Measurements from ENCODE around the gene MRPS5.
"Not testable (repeated sequence)": the region's sequence is repeated elsewhere in the genome, so short reads cannot be mapped to it uniquely, and the experiment has no call there.

MRPS5 gene

DNA sequence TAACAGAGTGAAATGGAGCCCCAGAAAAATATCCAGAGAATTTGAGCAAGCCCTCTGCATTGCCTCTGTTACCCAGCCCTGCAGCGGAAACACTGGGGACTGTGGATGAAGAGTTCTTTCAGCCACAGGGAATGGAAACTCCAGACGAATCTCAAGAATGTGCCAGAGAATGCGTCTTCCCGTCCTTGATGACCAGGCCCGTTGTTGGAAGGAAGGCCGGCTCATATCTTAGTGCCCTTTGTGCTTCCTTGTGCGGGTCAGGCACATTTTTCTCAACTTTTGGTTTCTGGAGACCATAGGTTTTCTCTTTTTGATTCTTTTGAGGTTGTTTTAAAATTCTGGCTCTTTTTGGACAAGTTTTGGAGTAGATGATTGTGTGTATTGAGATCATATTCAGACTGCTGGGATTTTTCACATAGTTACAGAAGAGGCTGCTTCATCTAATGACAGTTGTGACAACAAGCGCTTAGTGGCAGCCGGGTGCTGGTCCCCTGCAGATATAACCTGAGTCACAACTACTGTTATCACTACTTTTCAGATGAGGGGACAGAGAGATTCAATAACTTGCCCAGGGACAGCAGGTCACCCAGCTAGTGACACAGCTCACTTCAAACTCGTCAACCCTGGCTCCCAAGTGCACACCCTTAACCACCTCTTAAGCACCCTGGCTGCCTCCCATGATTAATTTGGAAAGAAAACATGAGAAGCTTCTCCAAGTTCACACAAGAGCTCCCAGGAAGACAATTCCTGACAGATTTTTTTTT is 80.4 kb downstream of the MRPS5 start:
- H3K4me1 ChIP-seq (ENCODE audit: insufficient read depth, low read length): peaks cover 5% of the 10 kb centered on the region; the same call in 1 of the 2 replicates
- no peak overlapping the region for H3K9ac ChIP-seq (ENCODE audit: low read depth, low read length)
- H3K36me3 ChIP-seq (ENCODE audit: insufficient read depth, low read length): no peaks in the 10 kb centered on the region
- no peaks in the 10 kb centered on the region for H3K9me3 ChIP-seq (ENCODE audit: control insufficient read depth, insufficient read depth, low read length)

DNA sequence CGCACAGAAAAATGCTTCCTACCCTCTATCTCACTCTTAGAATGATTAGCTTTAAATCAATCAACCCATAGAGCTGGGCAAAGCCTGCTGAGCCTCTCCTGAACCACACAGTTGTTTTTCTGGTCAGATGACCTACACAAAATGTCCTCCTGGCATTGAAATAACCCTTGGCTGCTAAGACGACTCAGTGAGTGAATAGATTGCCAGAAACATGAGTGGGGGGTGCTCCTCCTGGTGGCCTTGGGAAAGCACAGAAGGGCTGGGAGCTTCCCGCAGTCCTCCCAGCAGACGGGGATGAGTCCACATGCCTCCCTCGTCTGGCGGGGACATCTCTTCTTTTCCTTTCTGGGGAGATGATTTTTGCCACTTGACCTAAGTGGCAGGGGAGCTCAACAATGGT is 81.2 kb downstream of the MRPS5 start:
- Histone ChIP-seq H3K4me1 (ENCODE audit: insufficient read depth, low read length) (peaks cover 5% of the 10 kb centered on the region; the same call in 1 of the 2 replicates), H3K9me3 (ENCODE audit: control insufficient read depth, insufficient read depth, low read length) (no peaks in the 10 kb centered on the region), H3K36me3 (ENCODE audit: insufficient read depth, low read length) (no peaks in the 10 kb centered on the region), H3K9ac (ENCODE audit: low read depth, low read length) (no peak overlapping the region)

- Histone ChIP-seq H3K9ac (ENCODE audit: low read depth, low read length) (no peak overlapping the region), H3K9me3 (ENCODE audit: control insufficient read depth, insufficient read depth, low read length) (no peaks in the 10 kb centered on the region), H3K4me1 (ENCODE audit: insufficient read depth, low read length) (peaks cover 5% of the 10 kb centered on the region; the same call in 1 of the 2 replicates), H3K36me3 (ENCODE audit: insufficient read depth, low read length) (no peaks in the 10 kb centered on the region)
These were observed 81.6 kb downstream of the MRPS5 start for GRCh38 chr2:95039978-95040377.

- H3K9me3 ChIP-seq (ENCODE audit: control insufficient read depth, insufficient read depth, low read length): no peaks in the 10 kb centered on the region
- H3K9ac ChIP-seq (ENCODE audit: low read depth, low read length): no peak overlapping the region
- H3K36me3 ChIP-seq (ENCODE audit: insufficient read depth, low read length): no peaks in the 10 kb centered on the region
- peaks cover 5% of the 10 kb centered on the region; the same call in 1 of the 2 replicates for H3K4me1 ChIP-seq (ENCODE audit: insufficient read depth, low read length)
These were observed 82.2 kb downstream of the MRPS5 start for GRCh38 chr2:95039363-95039762.

- Histone ChIP-seq H3K9me3 (ENCODE audit: control insufficient read depth, insufficient read depth, low read length) (no peaks in the 10 kb centered on the region), H3K36me3 (ENCODE audit: insufficient read depth, low read length) (no peaks in the 10 kb centered on the region), H3K9ac (ENCODE audit: low read depth, low read length) (no peak overlapping the region), H3K4me1 (ENCODE audit: insufficient read depth, low read length) (peaks cover 5% of the 10 kb centered on the region; the same call in 1 of the 2 replicates)
These were observed 82.8 kb downstream of the MRPS5 start for GRCh38 chr2:95038635-95039298.

- not testable (repeated sequence) for H3K4me1 ChIP-seq (ENCODE audit: insufficient read depth, low read length); H3K9me3 ChIP-seq (ENCODE audit: control insufficient read depth, insufficient read depth, low read length); H3K36me3 ChIP-seq (ENCODE audit: insufficient read depth, low read length); H3K9ac ChIP-seq (ENCODE audit: low read depth, low read length)
These were observed 83.6 kb downstream of the MRPS5 start for GRCh38 chr2:95037841-95038585.

- Histone ChIP-seq H3K9me3 (ENCODE audit: control insufficient read depth, insufficient read depth, low read length) (no peaks in the 10 kb centered on the region), H3K36me3 (ENCODE audit: insufficient read depth, low read length) (no peaks in the 10 kb centered on the region), H3K4me1 (ENCODE audit: insufficient read depth, low read length) (peaks cover 4% of the 10 kb centered on the region; the same call in 1 of the 2 replicates), H3K9ac (ENCODE audit: low read depth, low read length) (no peak overlapping the region)
These were observed 84.2 kb downstream of the MRPS5 start for GRCh38 chr2:95037384-95037839.

- H3K9ac ChIP-seq (ENCODE audit: low read depth, low read length): no peak overlapping the region
- H3K36me3 ChIP-seq (ENCODE audit: insufficient read depth, low read length): no peaks in the 10 kb centered on the region
- H3K4me1 ChIP-seq (ENCODE audit: insufficient read depth, low read length): peaks cover 7% of the 10 kb centered on the region; the same call in 1 of the 2 replicates
- H3K9me3 ChIP-seq (ENCODE audit: control insufficient read depth, insufficient read depth, low read length): no peaks in the 10 kb centered on the region
These were observed 84.8 kb downstream of the MRPS5 start for GRCh38 chr2:95036596-95037383.

Data from ES-I3 (cell line).